A673 (cell line): ENCODE data around the gene GADL1. TPM values are rescaled to one million over a fixed set of nuclear protein-coding genes. Genes with fewer than 3 reads are reported as not detected.

Experiments
- BruUV-seq: library from RNA; stranded (reverse); fragments of 400-500 nt; replicated peaks from 2 replicates; lab custom pipeline; 2021; lab: Mats Ljungman, UMichigan
- CTCF ChIA-PET: fragments of 300-600 bp; sonication (Branson Sonifier 250); formaldehyde crosslinking; loops from one replicate; lab custom pipeline; 2022; ENCODE audit warnings: antibody characterized with exemption; lab: Charles Lee
- POLR2A ChIA-PET: fragments of 300-600 bp; sonication (Branson Sonifier 250); formaldehyde crosslinking; loops from one replicate; lab custom pipeline; 2022; ENCODE audit warnings: antibody characterized with exemption; ENCODE audit not compliant: low non-redundant PET; lab: Charles Lee
- DNase-seq: peaks from one replicate; pipeline ENCODE4 v3.0.0-alpha.2; 2015; ENCODE audit warnings: low spot score
- H3K27ac ChIP-seq: fragments of 200-600 bp; sonication (generic); 2 replicates; pipeline ENCODE4 v1.5.1; 2016; ENCODE audit warnings: mixed run types, low read depth, mild to moderate bottlenecking, mixed read lengths, antibody characterized with exemption, low read length; ENCODE audit not compliant: poor library complexity, severe bottlenecking
- H3K27me3 ChIP-seq: fragments of 200-600 bp; sonication (generic); replicated peaks from 2 replicates; pipeline ENCODE4 v1.6.1; 2017; ENCODE audit warnings: mixed run types, low read depth, mild to moderate bottlenecking, mixed read lengths, antibody characterized with exemption, low read length; ENCODE audit not compliant: insufficient read depth, poor library complexity
- H3K36me3 ChIP-seq: fragments of 200-600 bp; sonication (generic); 2 replicates; pipeline ENCODE4 v1.6.1; 2016; ENCODE audit warnings: mixed run types, mild to moderate bottlenecking, mixed read lengths, antibody characterized with exemption, low read length; ENCODE audit not compliant: insufficient read depth, poor library complexity, severe bottlenecking
- H3K4me1 ChIP-seq: fragments of 200-600 bp; sonication (generic); 2 replicates; pipeline ENCODE4 v1.6.1; 2017; ENCODE audit warnings: mixed run types, mild to moderate bottlenecking, mixed read lengths, antibody characterized with exemption, low read length; ENCODE audit not compliant: insufficient read depth, poor library complexity, severe bottlenecking
- H3K4me3 ChIP-seq: fragments of 200-600 bp; sonication (generic); 2 replicates; pipeline ENCODE4 v1.5.1; 2016; ENCODE audit warnings: low read depth, mixed run types, mild to moderate bottlenecking, mixed read lengths, low read length; ENCODE audit not compliant: poor library complexity, severe bottlenecking
- H3K9me3 ChIP-seq: fragments of 200-600 bp; sonication (generic); 2 replicates; pipeline ENCODE4 v1.6.1; 2016; ENCODE audit warnings: mixed run types, low read depth, mild to moderate bottlenecking, mixed read lengths, antibody characterized with exemption, low read length; ENCODE audit not compliant: poor library complexity, severe bottlenecking
- EZH2 ChIP-seq: fragments of 200-600 bp; sonication (generic); IDR thresholded peaks from 2 replicates; pipeline ENCODE4 v1.6.1; 2017; ENCODE audit warnings: borderline replicate concordance, low read depth, mild to moderate bottlenecking, mixed read lengths, antibody characterized with exemption, low read length; ENCODE audit not compliant: poor library complexity, severe bottlenecking
- intact Hi-C: fragments of 100-400 bp; cut with micrococcal nuclease; formaldehyde crosslinking; loops from one replicate; pipeline ENCODE4 v1.10.0; 2022; ENCODE audit not compliant: unreplicated experiment
- total RNA-seq: library from RNA; stranded (reverse); gene quantifications from 2 replicates; pipeline ENCODE4 v1.2.3, GENCODE V29; 2021
- TF ChIP-seq, protein P1 (sequence below): fragments of 300-800, 200-600 bp; sonication (generic); conservative IDR thresholded peaks from 2 replicates; pipeline ENCODE4 v1.5.1; 2017; ENCODE audit warnings: low read depth, mild to moderate bottlenecking, antibody characterized with exemption, low read length, moderate library complexity, mixed read lengths

The GADL1 gene
- total RNA-seq, 1 experiment from 2014 or later: 13.8 TPM

DNA sequence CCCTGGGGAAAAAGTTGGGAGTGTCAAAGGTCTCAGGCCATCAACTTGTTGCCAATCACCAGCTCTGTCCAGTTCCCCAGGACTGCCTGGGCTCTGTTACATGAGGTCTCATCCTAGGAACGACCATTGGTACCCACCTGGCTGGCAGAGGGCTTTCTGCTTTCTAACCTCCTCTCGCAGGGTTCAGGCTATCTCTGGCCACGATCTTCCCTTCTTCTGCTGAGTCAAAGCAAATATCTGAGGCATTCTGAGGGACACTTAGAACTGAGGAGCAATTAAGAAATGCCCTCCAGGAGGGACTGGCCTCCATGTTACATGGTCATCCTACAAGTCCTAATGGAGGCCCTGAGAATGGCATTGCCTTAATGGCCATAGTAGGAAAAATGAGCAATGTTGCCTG lies 210.7 kb downstream of the GADL1 start:
- Histone ChIP-seq H3K4me3 (no peak overlapping the region), H3K9me3 (no peaks in the 10 kb centered on the region), H3K27ac (no peak overlapping the region), H3K27me3 (no peaks in the 10 kb centered on the region), H3K4me1 (peaks cover 83% of the 10 kb centered on the region), H3K36me3 (peaks cover 5% of the 10 kb centered on the region)
- DNase-seq: no peak
- CTCF ChIA-PET: no interaction called here
- intact Hi-C loops: no loop called here
- POLR2A ChIA-PET: no interaction called here
- no TSS peak for BruUV-seq
- TF ChIP-seq EZH2: no peak
- TF ChIP-seq, protein P1, sequence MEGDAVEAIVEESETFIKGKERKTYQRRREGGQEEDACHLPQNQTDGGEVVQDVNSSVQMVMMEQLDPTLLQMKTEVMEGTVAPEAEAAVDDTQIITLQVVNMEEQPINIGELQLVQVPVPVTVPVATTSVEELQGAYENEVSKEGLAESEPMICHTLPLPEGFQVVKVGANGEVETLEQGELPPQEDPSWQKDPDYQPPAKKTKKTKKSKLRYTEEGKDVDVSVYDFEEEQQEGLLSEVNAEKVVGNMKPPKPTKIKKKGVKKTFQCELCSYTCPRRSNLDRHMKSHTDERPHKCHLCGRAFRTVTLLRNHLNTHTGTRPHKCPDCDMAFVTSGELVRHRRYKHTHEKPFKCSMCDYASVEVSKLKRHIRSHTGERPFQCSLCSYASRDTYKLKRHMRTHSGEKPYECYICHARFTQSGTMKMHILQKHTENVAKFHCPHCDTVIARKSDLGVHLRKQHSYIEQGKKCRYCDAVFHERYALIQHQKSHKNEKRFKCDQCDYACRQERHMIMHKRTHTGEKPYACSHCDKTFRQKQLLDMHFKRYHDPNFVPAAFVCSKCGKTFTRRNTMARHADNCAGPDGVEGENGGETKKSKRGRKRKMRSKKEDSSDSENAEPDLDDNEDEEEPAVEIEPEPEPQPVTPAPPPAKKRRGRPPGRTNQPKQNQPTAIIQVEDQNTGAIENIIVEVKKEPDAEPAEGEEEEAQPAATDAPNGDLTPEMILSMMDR: no peak

DNA sequence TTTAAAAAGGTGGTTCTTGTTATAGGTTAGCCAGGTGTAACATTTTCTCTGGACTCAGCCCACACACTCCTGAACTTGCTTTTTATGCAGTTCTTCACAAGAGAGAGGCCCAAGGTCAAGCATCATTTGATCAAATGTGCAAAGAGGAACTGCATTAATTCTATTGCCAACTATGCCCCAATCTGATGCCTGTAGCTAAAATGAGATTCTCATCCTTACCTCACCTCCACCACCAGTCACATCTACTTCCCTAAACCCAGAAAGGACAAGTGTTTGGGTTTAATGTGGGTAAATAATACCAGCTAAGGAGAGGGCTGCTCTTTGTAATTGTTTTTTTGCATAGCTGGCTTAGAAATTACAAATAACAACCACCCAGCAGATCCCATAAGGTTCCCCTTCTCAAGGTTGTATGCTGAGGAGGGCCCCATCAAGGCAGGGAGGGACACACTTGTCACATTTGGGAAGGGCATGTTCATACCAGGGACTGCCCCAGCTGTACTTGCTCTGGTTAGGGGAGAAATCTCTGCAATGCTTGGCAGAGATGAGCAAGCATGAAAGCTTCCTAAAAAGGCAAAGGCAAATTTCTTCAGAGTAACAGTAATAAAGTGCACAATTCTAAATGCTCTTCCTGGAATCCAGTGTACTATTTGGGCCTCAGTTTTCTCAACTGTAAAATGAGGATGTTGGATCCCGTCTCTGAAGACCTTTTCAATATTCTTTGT lies 211.9 kb downstream of the GADL1 start:
- peaks cover 5% of the 10 kb centered on the region for H3K36me3 ChIP-seq
- no peak for DNase-seq
- BruUV-seq: no TSS peak
- peak overlapping the region; percentile 17 for H3K27ac ChIP-seq
- intact Hi-C loops: no loop called here
- ChIA-PET POLR2A (no interaction called here), CTCF (interaction anchor here (0.6 kb wide), 2 partner anchors 20 to 648 kb away, joined by 3 to 6 read pairs; no protein-coding TSS in a partner anchor)
- H3K9me3 ChIP-seq: no peaks in the 10 kb centered on the region
- H3K4me3 ChIP-seq: no peak overlapping the region
- peaks cover 71% of the 10 kb centered on the region for H3K4me1 ChIP-seq
- no peaks in the 10 kb centered on the region for H3K27me3 ChIP-seq
- TF ChIP-seq EZH2: no peak
- TF ChIP-seq, protein P1: no peak

DNA sequence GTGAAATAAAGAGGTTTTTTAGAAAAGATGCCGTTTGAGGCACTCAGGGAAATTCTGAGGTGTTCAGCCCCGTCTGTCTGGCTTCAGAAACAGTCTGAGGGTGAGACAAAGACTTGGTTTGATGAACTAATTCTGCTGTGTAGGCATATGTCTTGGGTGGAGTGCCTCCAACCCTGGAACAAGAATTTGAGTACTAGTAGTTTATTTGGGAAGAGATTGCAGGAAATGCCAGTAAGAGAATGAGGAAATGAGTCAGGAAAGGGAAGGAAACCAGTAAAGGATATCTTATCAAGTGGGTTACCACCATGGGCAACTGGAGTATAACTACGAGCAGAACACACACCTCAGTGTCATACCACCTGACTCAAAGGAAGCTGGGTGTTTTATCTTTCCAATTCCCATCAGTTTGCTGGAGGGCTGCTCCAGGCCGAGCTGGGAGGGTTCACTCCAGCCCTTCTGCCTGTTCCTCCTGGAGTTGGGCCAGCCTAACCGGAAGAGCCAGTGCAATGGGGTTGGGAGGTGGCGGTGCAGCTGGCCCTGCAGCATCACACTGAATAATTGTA lies 212.7 kb downstream of the GADL1 start:
- H3K27ac ChIP-seq: peak overlapping the region; percentile 62
- peaks cover 67% of the 10 kb centered on the region for H3K4me1 ChIP-seq
- no TSS peak for BruUV-seq
- intact Hi-C loops: no loop called here
- no peak for TF ChIP-seq EZH2
- TF ChIP-seq, protein P1: no peak
- H3K9me3 ChIP-seq: no peaks in the 10 kb centered on the region
- peak; percentile 60 for DNase-seq
- H3K4me3 ChIP-seq: no peak overlapping the region
- ChIA-PET CTCF (interaction anchor here (0.6 kb wide), 2 partner anchors 20 to 648 kb away, joined by 3 to 6 read pairs; no protein-coding TSS in a partner anchor), POLR2A (no interaction called here)
- peaks cover 3% of the 10 kb centered on the region for H3K36me3 ChIP-seq
- H3K27me3 ChIP-seq: no peaks in the 10 kb centered on the region
